WTC11 (cell line): ENCODE measurements around the gene ZNF341.

Experiments
- ESRRA ChIP-seq: sonication (generic); formaldehyde crosslinking; IDR thresholded peaks from 2 replicates; pipeline ENCODE4 v1.8.1; 2022; ENCODE audit warnings: mild to moderate bottlenecking, missing genetic modification reagents, borderline replicate concordance
- NFYB ChIP-seq: sonication (generic); formaldehyde crosslinking; conservative IDR thresholded peaks from 2 replicates; pipeline ENCODE4 v1.8.0; 2022; ENCODE audit warnings: low read depth, missing genetic modification reagents
- NR2C2 ChIP-seq: sonication (generic); formaldehyde crosslinking; IDR thresholded peaks from 2 replicates; pipeline ENCODE4 v1.8.0; 2022; ENCODE audit warnings: mild to moderate bottlenecking, missing genetic modification reagents
- SP1 ChIP-seq: sonication (generic); formaldehyde crosslinking; conservative IDR thresholded peaks from 2 replicates; pipeline ENCODE4 v1.8.1; 2022; ENCODE audit warnings: missing genetic modification reagents
- TF ChIP-seq, protein P1 (sequence below): fragments of 200-600 bp; IDR thresholded peaks from 2 replicates; pipeline ENCODE4 v1.8.0; 2022; ENCODE audit warnings: antibody characterized with exemption
- TF ChIP-seq, protein P2 (sequence below): sonication (generic); formaldehyde crosslinking; IDR thresholded peaks from 2 replicates; pipeline ENCODE4 v1.8.0; 2022; ENCODE audit warnings: mild to moderate bottlenecking, missing genetic modification reagents

DNA sequence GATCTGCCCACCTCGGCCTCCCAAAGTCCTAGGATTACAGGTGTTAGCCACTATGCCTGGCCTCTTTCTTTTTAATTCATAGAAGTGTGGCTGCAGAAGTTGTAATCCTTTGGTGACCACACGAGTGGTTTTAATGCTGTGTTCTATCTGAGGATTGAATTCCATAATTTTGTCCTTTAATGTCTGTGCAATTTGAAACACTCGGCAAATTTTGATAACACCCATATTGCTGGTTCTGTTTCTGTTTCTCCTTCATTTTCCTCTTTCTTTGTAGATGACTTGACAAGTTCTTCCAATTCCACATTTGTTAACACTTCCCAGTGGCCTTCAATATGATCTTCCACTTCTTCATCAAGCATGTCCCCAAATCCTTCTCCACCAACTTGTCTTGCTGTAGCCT lies 76.6 kb downstream of the ZNF341 start:
- TF ChIP-seq SP1 (CRISPR knock-in tag), result no peak
- no peak for TF ChIP-seq NFYB (CRISPR knock-in tag)
- TF ChIP-seq, protein P1, sequence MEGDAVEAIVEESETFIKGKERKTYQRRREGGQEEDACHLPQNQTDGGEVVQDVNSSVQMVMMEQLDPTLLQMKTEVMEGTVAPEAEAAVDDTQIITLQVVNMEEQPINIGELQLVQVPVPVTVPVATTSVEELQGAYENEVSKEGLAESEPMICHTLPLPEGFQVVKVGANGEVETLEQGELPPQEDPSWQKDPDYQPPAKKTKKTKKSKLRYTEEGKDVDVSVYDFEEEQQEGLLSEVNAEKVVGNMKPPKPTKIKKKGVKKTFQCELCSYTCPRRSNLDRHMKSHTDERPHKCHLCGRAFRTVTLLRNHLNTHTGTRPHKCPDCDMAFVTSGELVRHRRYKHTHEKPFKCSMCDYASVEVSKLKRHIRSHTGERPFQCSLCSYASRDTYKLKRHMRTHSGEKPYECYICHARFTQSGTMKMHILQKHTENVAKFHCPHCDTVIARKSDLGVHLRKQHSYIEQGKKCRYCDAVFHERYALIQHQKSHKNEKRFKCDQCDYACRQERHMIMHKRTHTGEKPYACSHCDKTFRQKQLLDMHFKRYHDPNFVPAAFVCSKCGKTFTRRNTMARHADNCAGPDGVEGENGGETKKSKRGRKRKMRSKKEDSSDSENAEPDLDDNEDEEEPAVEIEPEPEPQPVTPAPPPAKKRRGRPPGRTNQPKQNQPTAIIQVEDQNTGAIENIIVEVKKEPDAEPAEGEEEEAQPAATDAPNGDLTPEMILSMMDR, result no peak
- TF ChIP-seq, protein P2, sequence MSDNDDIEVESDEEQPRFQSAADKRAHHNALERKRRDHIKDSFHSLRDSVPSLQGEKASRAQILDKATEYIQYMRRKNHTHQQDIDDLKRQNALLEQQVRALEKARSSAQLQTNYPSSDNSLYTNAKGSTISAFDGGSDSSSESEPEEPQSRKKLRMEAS (CRISPR knock-in tag), result no peak
- TF ChIP-seq NR2C2 (CRISPR knock-in tag), result no peak
- no peak for TF ChIP-seq ESRRA (CRISPR knock-in tag)
